Lower lobe of right lung (tissue), 2 donors: ENCODE results near the gene RPN2. TPM values are rescaled to one million over a fixed set of nuclear protein-coding genes. Genes with fewer than 3 reads are reported as not detected.

ENCODE experiments used
- ATAC-seq, 2 donors: fragments of 200-7000 bp; cut with Tn5 transposase; one replicate each; pipeline ENCODE4 v1.9.1; 2020 to 2022; ENCODE audit warnings: mild to moderate bottlenecking in 2 of 2, moderate library complexity in 2 of 2
- DNase-seq: peaks from one replicate; pipeline ENCODE4 v3.0.0-alpha.2; 2020
- H3K27ac ChIP-seq: fragments of 200-600 bp; one replicate; pipeline ENCODE4 v1.8.0; 2022
- H3K27me3 ChIP-seq: fragments of 200-600 bp; one replicate; pipeline ENCODE4 v1.8.0; 2022; ENCODE audit warnings: low read depth
- H3K36me3 ChIP-seq: fragments of 200-600 bp; one replicate; pipeline ENCODE4 v1.8.0; 2022; ENCODE audit warnings: mild to moderate bottlenecking
- H3K4me1 ChIP-seq: fragments of 200-600 bp; one replicate; pipeline ENCODE4 v1.8.0; 2022
- H3K4me3 ChIP-seq: fragments of 200-600 bp; one replicate; pipeline ENCODE4 v1.8.0; 2022; ENCODE audit warnings: mild to moderate bottlenecking
- H3K9me3 ChIP-seq: fragments of 200-600 bp; one replicate; pipeline ENCODE4 v1.8.0; 2022
- intact Hi-C: fragments of 100-400 bp; cut with DNase I; formaldehyde crosslinking; loops from one replicate; pipeline ENCODE4 v1.11.0; 2022
- total RNA-seq: library from RNA; stranded (reverse); fragmentation: NEBNext Ultra II Directional; extraction: Animal tissue kit (Norgen Biotek cat#: 25700); gene quantifications from one replicate; pipeline ENCODE4 v1.2.1, GENCODE V29; 2021
- TF ChIP-seq, protein P1 (sequence below): fragments of 200-600 bp; IDR thresholded peaks from one replicate; pipeline ENCODE4 v1.8.0; 2022; ENCODE audit warnings: antibody characterized with exemption, mild to moderate bottlenecking
- donor health status: DM: no; HTN: yes; CAD: no; lungs with severe emphysema.

RPN2 gene
- total RNA-seq, 1 donor from 2014 or later = 160 TPM

DNA sequence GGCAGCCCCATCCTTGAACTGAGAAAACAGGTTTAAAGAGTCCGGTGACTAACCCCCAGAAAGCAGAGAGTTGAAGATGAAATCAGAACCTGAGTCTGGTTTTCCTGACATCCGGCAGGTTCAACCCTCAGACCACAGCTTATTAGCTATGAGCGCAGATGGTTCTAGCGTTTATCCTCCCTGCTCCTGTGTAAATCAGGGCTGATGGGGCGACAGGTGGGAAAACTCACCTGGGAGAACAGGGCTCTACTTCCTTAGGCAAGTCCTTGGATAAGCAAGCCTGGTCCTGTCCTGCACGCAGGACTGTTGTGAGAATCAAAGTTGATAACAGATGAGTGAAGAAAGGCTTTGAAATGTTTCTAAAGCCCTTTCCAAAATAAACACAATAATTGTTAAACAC, 51.1 kb downstream of the RPN2 start:
- Histone ChIP-seq H3K36me3 (peaks cover 100% of the 10 kb centered on the region), H3K4me1 (peaks cover 19% of the 10 kb centered on the region), H3K9me3 (no peaks in the 10 kb centered on the region), H3K4me3 (no peak overlapping the region), H3K27me3 (no peaks in the 10 kb centered on the region), H3K27ac (no peak overlapping the region)
- TF ChIP-seq, protein P1, sequence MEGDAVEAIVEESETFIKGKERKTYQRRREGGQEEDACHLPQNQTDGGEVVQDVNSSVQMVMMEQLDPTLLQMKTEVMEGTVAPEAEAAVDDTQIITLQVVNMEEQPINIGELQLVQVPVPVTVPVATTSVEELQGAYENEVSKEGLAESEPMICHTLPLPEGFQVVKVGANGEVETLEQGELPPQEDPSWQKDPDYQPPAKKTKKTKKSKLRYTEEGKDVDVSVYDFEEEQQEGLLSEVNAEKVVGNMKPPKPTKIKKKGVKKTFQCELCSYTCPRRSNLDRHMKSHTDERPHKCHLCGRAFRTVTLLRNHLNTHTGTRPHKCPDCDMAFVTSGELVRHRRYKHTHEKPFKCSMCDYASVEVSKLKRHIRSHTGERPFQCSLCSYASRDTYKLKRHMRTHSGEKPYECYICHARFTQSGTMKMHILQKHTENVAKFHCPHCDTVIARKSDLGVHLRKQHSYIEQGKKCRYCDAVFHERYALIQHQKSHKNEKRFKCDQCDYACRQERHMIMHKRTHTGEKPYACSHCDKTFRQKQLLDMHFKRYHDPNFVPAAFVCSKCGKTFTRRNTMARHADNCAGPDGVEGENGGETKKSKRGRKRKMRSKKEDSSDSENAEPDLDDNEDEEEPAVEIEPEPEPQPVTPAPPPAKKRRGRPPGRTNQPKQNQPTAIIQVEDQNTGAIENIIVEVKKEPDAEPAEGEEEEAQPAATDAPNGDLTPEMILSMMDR = no peak
- ATAC-seq (no peak), DNase-seq (no peak)
- intact Hi-C loops = no loop called here

DNA sequence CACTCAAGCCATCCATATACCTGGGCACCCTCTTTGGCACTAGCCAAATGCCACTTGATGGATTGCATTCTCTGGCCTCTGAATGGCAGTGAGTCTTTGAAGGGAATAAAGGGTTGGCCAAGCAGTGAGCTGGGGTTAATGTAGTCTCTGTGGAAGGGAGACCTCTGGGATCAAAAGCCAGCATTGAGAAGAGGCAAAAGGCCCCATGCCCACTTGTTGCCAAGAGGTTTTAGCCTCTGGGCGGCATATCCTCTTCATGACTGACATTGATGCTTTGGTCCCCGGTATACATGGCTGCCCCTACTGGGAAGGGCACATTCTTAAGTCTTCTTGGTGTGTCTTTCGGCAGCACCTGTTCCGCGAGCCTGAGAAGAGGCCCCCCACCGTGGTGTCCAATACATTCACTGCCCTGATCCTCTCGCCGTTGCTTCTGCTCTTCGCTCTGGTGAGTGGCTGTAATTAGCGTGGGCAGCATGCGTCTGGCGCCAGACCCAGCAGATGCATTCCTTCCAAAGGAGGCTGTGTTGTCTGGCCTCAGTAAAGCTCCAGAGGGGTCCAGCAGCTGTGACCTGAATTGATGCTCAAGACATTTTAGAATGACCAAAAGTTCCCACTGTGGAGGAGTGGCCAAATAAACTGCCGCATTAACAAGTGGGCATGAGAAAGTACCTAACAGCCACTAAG, 53.0 kb downstream of the RPN2 start:
- TF ChIP-seq, protein P1 = no peak
- Histone ChIP-seq H3K9me3 (no peaks in the 10 kb centered on the region), H3K36me3 (peaks cover 100% of the 10 kb centered on the region), H3K4me3 (no peak overlapping the region), H3K27ac (no peak overlapping the region), H3K27me3 (no peaks in the 10 kb centered on the region), H3K4me1 (peaks cover 15% of the 10 kb centered on the region)
- no peak for DNase-seq
- intact Hi-C loops = no loop called here
- ATAC-seq = no peak

DNA sequence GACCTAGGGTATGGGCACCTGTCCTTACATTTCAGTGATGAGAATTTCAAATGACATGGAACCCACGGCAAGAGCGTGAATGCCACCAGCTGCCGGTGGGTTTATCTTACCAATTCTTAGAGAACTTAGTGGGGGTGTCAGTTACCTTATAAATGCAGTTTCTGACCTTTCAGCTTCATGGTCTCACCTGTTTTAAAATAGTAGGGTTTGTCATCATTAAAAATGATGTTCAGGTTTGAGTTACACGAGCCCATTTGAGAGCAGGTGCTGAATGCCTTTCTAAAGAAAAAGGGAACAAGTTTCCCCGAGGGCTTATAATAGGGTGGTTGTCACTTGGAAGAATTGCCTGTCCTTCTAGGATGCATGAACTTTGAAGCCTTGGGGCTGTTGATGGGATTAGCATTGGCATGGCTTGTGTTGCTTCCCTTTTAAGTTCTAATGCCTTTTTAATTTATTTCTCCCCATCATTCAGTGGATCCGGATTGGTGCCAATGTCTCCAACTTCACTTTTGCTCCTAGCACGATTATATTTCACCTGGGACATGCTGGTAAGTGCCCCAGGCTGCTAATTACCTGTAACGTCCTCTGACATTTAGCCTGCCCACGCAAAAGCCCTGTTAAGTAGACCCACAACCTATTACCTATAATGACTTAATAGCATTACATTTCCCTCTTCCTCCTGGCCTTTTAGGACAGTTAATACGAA, 54.6 kb downstream of the RPN2 start:
- peaks cover under 1% of the 10 kb centered on the region for H3K4me1 ChIP-seq
- H3K27me3 ChIP-seq = no peaks in the 10 kb centered on the region
- no peak overlapping the region for H3K27ac ChIP-seq
- TF ChIP-seq, protein P1 = no peak
- no peak for ATAC-seq
- H3K4me3 ChIP-seq = no peak overlapping the region
- no peaks in the 10 kb centered on the region for H3K9me3 ChIP-seq
- H3K36me3 ChIP-seq = peaks cover 100% of the 10 kb centered on the region
- no peak for DNase-seq
- intact Hi-C loops = no loop called here

DNA sequence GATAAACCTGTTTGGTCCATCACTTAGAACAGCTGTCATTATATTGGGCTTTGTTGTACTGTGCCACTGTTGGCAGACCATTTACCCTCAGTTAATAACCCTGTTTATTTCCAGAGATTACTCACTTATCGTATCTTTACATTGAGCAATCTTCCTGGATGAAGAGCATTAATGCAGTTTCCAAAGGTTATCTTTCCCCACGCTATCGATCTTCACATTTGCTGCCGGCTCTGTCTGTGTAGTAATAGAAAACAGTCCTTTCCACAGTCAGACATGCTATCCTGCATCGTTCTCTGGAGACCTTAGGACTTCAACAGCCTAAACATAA, 55.1 kb downstream of the RPN2 start:
- TF ChIP-seq, protein P1 = no peak
- Histone ChIP-seq H3K4me3 (no peak overlapping the region), H3K27ac (no peak overlapping the region), H3K4me1 (no peaks in the 10 kb centered on the region), H3K9me3 (no peaks in the 10 kb centered on the region), H3K36me3 (peaks cover 100% of the 10 kb centered on the region), H3K27me3 (no peaks in the 10 kb centered on the region)
- DNase-seq = no peak
- ATAC-seq = no peak
- intact Hi-C loops = no loop called here

DNA sequence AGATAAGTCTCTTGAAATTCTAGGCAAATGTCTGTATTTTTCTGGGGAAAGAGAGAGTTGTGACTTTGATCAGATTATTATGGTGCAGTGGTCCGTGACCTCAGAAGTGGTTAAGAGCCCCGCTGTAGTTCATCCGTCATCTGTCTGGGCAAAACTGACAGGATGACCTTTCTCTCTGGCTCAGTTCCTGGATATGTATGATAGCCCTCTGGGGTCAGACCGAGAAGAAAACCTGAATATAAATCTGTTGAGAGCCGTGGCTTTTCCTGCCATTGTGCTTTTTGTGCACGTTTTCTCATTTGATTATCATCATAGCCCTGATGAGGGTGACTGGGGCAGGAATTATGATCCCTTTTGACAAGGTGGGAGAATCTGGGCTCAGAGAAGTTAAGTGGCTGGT, 55.9 kb downstream of the RPN2 start:
- DNase-seq = no peak
- Histone ChIP-seq H3K4me1 (no peaks in the 10 kb centered on the region), H3K4me3 (no peak overlapping the region), H3K27ac (no peak overlapping the region), H3K36me3 (peaks cover 100% of the 10 kb centered on the region), H3K9me3 (no peaks in the 10 kb centered on the region), H3K27me3 (no peaks in the 10 kb centered on the region)
- no peak for ATAC-seq
- TF ChIP-seq, protein P1 = no peak
- intact Hi-C loops = no loop called here
